Stimulated activated CD4-positive, alpha-beta T cell treated with anti-CD3 and anti-CD28 coated beads, Interleukin-12 subunit alpha, Interleukin-12 subunit beta, amount 100 ng/mL, for 4 hours (primary cell): ENCODE data around the gene TVP23C.
"Not testable (repeated sequence)": the region's sequence is repeated elsewhere in the genome, so short reads cannot be mapped to it uniquely, and the experiment has no call there.

Experiments used
- DNase-seq: peaks from one replicate; pipeline ENCODE4 v3.0.0-alpha.2; 2020

Gene TVP23C

DNA sequence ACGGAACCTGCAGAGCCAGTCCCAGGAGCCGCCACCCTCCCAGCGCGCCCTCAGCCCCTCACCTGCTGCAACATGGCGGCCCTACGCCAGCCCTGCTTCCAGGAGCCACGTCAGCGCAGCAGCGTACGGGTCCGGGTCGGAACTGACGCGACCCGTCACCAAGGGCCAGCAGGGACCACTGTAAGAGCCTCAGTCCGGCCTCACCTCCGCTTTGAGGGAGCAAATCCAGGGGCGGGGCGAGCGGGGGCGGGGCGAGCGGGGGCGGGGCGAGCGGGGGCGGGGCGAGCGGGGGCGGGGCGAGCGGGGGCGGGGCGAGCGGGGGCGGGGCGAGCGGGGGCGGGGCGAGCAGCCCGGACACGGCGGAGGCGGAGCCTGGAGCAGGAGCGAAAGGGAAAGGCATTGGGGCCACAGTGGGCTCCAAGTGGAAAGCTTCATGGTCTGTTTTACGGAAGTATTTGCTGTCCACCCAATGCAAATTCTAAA lies at the start of gene TVP23C:
TSS of gene TVP23C (minus strand) at position 109 of the 483 bp plus-strand sequence. CDS start at position 74, 35 bp downstream.
- peak; percentile 61 for DNase-seq

DNA sequence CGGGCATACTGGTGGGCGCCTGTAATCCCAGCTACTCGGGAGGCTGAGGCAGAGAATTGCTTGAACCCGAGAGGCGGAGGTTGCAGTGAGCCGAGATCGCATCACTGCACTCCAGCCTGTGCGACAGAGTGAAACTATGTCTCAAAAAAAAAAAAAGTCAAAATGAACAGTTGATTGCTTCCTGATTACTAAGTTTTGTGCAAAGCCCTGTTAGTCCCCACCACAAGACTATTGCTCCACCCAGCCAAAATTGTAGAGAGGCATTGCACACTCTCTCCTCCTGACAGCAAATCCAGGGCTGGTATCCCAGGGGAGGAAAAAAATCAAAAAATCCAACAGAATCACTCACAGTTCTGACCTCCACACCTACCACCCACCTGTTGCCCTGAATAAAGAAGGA lies 29.7 kb upstream of the TVP23C start:
- DNase-seq: not testable (repeated sequence)

DNA sequence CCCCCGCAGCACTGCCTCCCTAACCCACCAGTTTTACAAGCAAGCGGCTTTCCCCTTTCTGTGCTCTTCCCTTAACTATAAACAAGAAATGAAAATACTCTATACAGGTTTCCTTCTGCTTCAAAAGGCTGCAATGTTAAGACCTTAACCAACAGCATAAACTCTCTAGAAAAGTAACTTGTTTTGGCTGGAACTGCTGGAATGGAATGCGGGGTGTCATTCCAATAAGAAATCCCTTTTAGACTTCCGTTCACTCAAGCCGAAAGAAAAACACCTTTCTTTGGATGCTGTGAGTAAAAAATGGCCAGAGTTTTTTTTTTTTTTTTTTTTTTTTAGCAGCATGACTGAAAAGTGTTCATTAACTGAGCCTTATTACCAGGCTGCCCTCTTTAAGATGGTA lies 28.7 kb upstream of the TVP23C start:
- DNase-seq: not testable (repeated sequence)

DNA sequence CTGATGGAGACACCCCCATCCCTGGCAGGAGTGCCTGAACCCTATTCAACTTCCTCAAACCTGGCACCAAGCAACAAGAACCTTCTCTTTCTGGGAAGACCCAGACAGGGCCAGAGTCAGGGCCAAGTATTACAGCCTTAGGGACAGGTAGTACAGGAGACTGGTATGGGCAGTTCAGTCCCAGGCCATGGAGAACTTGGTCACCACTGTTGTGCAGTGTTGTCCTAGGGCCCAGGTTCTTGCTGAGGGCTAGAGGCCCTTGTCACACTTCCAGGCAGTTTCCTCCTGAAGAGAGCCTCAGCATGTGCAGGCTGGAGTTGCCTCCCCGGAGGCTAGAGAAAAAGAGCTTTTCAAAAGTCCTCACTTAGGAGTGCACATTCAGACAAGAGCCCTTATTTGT lies 27.6 kb upstream of the TVP23C start:
- DNase-seq: not testable (repeated sequence)

DNA sequence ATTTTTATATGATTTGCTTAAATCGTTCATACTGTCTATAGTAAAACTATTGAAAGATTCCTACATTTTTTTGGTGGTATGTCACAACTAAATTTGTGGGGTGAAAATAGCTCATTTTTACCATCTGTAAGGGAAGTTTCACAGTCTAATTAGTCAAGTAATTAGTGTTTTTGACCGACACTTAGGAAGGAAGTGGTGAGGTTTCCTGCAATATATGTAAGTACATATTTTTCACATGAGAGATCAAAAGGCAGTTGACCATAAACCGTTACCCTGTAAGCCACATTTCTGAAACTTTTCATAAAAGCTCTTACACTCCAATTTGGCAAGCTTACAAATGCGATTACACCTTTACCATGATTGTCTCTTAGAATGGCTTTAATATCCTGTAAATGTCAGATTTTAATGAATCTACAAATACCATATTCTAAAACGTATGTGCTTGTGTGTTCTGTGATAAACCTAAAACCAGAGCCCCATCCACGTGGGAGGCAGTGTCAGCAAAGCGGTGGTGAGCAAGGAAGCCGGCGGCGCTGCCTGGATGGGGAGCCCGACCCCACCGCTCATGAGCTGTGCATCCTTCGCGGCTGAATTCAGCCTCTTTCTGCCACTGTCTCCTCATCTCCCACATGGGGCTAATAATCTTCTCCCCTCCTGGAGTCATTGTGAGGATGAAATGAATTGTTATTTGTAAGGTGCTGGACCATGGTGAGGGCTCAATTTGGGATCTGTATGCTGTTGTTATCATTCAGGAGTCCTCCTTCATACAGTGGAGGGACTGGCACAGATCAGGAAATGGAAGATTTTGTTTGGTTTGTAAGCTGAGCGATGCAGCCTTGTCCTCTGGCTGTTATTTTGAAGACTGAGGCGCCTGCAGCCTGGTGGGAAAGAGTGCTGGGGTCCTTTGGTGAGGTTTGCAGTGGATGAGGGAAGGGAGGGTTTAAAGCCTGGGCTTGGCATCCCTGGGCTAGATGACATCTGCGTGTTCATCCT lies 26.6 kb upstream of the TVP23C start:
- not testable (repeated sequence) for DNase-seq

DNA sequence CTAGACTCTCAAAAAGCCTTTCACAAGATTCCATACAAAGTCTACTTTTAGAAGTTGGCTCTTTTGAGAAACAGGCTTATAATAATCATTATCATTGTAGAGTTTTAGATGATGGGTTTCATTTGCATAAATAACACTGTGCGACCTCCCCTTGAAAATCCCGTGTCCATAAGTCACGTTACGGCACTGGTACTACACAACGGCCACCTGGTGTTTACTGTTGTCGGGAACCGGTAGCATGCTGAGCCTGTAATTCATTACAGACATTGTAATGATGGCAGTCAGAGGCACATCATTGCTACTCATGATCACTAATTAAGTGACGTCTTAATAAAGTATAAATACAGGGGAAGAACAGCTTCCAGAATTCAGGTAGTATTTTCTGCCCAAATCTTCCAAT lies 24.7 kb upstream of the TVP23C start:
- not testable (repeated sequence) for DNase-seq

DNA sequence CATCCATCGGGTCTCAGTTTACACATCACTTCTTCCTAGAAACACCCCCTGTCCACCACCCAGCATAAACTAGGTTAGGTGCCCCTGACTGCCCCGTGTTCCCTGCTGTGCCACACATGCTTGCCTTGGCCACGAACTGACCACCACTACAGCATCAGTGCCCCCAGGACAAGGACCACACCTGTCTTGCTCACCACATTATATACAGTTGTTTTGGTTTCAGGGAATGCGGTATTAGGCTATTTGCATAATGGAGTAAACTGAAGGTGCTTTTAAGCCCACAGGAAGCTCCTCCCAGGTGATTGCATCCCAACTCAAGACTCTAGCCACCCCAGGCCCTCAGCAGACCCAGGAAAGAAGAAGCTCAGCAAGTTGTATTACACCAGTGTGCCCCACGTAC lies 20.0 kb upstream of the TVP23C start:
- DNase-seq: not testable (repeated sequence)

DNA sequence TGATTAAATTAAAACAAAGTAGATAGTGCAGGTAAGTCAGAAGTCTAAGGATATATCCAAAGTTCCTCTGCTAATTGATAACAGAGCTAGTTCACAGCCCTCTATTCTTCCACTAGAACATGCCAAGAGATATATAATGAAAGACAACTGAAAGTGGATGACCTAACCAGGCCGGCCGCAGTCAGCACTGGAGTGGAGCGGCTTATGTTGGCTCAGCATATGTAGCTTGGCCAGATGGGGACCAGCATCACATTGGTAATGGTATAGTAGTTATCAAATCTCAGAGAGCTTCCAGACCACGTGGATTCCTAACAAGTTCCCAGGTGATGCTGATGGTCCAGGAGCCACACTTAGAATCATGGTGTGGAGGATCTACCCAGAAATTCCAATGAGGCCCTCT lies 18.2 kb upstream of the TVP23C start:
- DNase-seq: not testable (repeated sequence)

DNA sequence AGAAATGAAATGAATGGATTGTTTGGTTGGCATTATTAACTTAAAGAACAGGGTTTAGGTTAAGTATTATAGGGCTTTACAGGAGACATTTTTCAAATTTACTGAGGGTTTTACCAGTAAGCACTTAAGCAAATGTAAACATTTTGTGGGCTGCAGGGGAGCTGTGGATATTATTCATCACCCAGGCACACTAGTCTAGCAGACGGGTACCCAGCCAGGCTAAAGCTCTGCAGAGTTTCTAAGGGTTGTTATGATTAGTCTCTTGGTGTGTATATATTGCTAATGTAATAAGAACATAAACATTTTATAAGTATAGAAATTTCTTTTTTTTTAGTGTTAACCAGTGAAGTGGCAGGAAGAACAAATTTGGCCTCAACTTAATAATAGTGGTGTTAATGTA lies 13.6 kb upstream of the TVP23C start:
- DNase-seq: not testable (repeated sequence)

DNA sequence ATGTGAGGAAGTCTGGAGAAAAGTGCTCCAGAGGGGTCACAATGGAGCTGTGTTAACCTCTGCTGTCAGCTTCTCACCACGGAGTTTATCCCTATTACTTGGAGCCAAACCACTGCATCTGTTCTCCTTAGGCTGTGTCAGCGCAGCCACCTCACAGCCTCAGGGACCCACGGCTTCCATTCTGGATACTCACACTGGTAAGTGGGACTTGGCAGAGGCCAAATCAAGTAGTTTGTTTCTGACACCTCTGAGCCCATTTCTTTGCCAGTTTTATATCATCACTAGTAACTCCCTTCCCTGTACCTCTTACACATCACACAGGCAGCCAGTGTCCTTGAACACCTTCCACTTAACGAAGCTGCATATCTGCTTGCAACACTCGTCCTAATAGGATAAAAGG lies 11.4 kb upstream of the TVP23C start:
- DNase-seq: not testable (repeated sequence)

DNA sequence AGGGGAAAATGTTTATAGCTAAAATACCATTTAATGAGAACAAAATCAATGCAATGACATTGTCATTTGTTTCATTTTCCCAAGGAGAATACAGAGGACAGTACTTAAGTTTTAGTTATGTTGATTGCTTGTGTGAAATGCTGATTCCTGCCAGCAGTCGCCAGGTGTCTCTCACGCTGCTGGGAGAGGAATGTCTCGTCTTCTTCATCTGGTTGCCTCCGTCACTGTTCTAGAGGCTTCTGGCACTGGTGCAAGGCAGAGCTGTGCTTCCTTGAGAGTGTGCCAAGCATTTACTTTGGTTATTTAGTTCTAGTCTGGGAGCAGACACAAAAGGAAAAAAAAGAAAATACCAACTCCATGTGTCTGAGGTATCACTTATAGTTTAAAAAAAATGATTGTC lies 10.6 kb upstream of the TVP23C start:
- not testable (repeated sequence) for DNase-seq

DNA sequence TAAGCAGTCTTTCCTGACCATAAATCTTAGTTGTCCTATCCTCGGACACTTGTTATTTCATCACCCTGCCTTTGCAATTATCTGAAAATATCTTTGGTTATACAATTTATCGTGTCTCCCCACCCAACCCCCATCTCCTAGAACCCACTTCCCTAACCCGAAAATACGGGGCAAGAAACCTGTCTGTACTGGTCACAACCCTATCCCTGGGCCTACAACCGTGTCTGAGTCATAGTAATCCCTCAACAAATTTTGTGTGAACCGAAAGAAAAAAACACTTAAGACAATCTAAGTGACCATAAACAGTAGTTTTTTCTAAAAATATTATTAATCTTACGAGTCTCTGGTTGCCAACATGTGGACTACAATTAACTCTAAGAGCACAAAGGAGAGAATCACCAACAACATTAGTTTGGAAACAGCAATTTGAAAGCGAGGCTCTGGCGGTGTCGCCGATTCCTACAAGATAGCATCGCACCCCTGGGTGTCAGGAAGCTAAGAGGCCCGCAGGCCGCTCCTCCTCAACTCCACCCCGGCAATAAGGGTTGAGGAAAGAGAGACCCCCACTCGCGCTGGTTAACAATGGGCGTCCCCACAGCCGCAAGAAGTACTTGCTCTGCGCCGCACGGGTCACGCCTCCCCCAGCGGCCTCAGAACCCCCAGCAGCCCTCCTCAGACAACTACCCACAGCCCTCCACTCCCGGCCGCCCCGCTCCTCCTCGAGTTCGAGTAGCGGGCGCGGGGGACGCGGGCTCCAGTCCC lies 489 bp downstream of the TVP23C start:
- DNase-seq: not testable (repeated sequence)

DNA sequence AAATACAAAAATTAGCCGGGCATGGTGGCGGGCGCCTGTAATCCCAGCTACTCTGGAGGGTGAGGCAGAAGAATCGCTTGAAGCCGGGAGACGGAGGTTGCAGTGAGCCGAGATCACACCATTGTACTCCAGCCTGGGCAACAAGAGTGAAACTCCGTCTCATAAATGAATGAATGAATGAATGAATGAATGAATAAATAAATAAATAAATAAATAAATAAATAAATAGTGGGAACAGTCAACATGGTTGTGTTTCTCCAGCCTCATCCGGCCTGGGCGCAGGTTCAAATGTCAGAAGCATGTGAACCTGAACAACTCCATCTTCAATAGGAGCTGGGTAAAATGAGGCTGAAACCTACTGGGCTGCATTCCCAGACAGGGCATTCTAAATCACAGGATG lies 1.8 kb downstream of the TVP23C start:
- not testable (repeated sequence) for DNase-seq

DNA sequence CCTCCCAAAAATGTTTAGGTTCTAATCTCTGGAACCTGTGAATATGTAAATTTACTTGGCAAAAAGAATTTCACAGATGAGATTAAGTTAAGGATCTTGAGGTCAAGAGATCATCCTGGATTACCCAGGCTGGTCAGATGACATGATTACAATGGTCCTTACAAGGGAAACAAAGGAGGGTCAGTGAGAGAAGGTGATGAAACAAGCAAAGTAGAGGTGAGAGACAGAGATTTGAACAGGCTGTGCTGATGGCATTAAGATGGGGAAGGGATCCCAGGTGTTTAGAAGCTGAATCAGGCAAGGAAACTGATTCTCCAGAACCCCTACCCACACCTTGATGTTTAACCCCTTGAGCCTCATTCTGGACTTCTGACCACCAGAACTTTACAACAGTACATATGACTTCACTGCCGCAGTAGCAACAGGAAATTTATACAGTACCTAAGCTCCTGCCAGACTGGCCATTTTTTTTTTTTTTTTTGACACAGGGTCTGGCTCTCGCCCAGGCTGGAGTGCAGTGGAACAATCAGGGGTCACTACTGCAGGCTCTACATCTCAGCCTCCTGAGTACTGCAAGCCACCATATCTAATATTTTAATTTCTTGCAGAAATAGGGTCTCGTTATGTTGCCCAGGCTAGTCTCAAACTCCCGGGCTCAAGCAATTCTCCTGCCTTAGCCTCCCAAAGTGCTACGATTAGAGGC lies 4.7 kb downstream of the TVP23C start:
- not testable (repeated sequence) for DNase-seq

DNA sequence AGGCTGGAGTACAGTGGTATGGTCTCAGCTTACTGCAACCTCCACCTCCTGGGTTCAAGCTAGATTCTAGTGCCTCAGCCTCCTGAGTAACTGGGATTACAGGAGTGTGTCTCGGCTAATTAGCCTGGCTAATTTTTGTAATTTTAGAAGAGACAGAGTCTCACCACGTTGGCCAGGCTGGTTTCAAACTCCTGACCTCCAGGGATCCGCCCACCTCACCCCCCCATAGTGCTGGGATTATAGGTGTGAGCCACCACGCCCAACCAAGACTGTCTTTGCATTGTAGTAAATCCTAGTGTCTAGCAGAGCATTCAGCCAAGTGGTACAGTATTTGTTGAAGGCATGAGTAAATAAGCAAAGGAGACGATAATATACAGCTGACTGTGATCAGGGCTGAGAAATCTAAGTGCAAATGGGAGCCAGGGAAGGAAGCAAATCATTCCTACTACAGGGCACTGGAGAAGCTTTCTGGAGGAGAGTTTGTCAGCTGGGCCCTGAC lies 5.9 kb downstream of the TVP23C start:
- not testable (repeated sequence) for DNase-seq

DNA sequence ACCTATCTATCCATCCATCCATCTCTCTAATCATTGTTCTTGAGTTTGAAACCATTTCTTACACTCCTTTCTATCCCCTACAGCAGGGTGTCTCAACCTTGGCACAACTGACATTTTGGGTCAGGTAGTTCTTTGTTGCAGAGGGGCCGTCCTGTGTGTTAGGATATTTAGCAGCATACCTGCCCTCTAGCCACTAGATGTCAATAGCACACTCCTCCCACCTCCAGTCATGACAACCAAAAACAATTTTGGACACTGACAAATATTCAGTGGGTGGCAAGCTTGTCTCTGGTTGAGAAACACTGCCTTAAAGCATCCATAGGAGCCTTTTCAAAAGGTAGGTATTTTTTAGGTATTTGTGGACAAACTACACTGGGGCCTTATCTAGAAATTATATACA lies 10.4 kb downstream of the TVP23C start:
- DNase-seq: not testable (repeated sequence)

DNA sequence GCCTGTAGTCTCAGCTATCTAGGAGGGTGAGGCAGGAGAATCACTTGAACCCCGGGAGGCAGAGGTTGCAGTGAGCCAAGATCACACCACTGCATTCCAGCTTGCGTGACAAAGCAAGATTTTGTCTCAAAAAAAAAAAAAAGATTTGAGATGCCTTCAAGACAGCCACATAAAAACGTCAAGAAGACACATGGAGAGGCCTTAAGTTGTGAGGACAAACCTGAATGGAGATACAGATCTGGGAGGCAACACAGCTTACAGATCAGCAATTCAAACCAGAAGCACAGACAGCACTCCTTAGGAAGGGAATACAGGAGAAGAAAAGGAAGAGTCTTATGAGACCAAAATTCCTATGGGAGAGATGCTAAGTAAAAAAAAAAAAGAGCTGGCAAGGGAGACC lies 13.7 kb downstream of the TVP23C start:
- not testable (repeated sequence) for DNase-seq

DNA sequence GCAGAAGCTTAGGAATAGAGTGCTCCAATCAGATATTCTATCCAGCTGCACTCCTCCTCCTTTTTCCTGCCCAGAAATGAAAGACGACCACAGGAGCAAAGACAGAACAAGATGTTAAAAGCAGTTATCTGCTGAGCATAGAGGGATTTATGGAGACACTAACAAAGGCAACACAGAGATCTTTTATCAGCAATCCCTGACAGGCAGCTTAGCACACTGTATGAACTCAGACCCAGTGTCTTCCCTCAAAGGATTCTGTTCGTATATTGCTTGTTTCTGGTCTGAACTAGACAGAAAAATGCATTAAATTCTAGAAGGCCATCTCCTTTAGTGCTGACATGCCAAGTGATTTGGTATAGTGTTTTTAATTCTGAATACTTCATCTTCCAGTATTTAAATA lies 16.7 kb downstream of the TVP23C start:
- not testable (repeated sequence) for DNase-seq

DNA sequence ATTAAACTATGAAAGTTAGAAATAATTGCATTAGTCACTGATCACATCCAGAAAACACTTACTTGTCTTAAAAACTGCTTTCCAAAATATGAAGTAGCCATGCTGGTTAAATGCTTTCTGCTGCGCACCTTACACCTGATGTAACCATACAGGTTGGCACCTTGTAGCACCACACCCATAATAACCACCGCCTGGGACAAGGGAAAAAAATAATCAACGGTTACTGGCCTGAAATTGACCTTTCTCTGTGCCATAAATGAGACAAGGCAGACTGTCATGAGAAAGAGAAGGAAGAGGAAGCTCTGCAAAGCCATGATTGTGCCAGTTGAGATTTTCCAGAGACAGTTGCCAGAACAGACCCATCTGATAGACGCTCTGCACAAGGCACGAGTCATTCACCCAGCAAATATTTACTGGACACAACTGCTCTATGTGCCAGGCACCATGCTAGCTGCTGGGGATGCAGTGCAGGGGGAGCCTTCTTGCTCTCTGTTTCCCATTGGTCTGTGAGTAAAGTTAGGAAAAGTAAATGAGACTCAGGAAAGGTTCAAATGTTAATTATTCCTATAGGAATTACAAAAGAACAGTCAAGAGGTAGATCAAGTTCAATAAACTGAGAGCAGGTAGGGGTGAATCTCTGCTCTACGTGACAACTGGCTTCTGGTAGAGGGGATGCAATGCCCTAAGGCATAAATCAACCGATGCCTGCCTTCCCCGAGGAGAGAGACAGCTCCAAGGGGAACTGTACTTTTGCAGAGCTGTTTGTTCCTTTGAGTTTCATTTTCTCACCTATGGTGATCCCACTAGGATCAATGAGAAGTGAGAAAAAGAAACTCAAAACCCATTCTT lies 22.7 kb downstream of the TVP23C start:
- not testable (repeated sequence) for DNase-seq

DNA sequence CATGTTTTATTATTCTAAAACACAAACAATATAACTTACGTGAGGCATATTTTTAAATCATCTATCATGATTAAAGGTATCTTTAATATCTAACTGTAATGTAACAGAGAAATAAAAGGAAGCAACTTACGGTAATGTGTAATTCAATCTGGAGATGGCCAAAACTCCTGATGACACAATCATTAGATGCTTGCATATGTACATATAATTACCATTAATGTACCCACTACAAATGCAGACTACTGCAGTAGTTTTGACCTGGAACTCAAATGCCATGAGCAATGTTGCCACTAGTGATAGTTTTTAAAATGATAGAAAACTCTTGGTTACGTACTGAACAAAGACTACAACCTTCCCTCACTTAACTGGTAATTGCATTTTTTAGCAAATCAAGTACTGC lies 30.2 kb downstream of the TVP23C start:
- not testable (repeated sequence) for DNase-seq
